ENCODE measurements around the gene AGTPBP1. TPM values are rescaled to one million over a fixed set of nuclear protein-coding genes. Genes with fewer than 3 reads are reported as not detected.

Gene AGTPBP1
- total RNA-seq, 1 donor from 2014 or later = 25.1 TPM

GRCh38 chr9:85533538-85533937, 208.2 kb downstream of the AGTPBP1 start:
- H3K4me3 Mint-ChIP-seq (ENCODE audit: unreplicated experiment) = no peak overlapping the region
- H3K27me3 Mint-ChIP-seq (ENCODE audit: low read depth) = no peaks in the 10 kb centered on the region
- DNase-seq (ENCODE audit: low spot score) = no peak
- no peaks in the 10 kb centered on the region for H3K9me3 Mint-ChIP-seq (ENCODE audit: low read depth)
- no peaks in the 10 kb centered on the region for H3K36me3 Mint-ChIP-seq (ENCODE audit: low read depth)
- H3K4me1 Mint-ChIP-seq (ENCODE audit: low read depth) = peaks cover 18% of the 10 kb centered on the region
- no peak overlapping the region for H3K27ac Mint-ChIP-seq (ENCODE audit: unreplicated experiment)
- no peak for TF ChIP-seq CTCF (IDR thresholded peaks at IDR 0.05)

- H3K27ac Mint-ChIP-seq (ENCODE audit: unreplicated experiment) = no peak overlapping the region
- H3K36me3 Mint-ChIP-seq (ENCODE audit: low read depth) = no peaks in the 10 kb centered on the region
- H3K4me3 Mint-ChIP-seq (ENCODE audit: unreplicated experiment) = no peak overlapping the region
- TF ChIP-seq CTCF (IDR thresholded peaks at IDR 0.05) = no peak
- no peaks in the 10 kb centered on the region for H3K9me3 Mint-ChIP-seq (ENCODE audit: low read depth)
- peaks cover 3% of the 10 kb centered on the region for H3K27me3 Mint-ChIP-seq (ENCODE audit: low read depth)
- no peak for DNase-seq (ENCODE audit: low spot score)
- H3K4me1 Mint-ChIP-seq (ENCODE audit: low read depth) = peaks cover 3% of the 10 kb centered on the region
Observed at GRCh38 chr9:85530721-85531120, 211.0 kb downstream of the AGTPBP1 start.

- no peak for TF ChIP-seq CTCF (IDR thresholded peaks at IDR 0.05)
- no peak for DNase-seq (ENCODE audit: low spot score)
- H3K36me3 Mint-ChIP-seq (ENCODE audit: low read depth) = no peaks in the 10 kb centered on the region
- H3K4me1 Mint-ChIP-seq (ENCODE audit: low read depth) = no peaks in the 10 kb centered on the region
- peaks cover 17% of the 10 kb centered on the region for H3K27me3 Mint-ChIP-seq (ENCODE audit: low read depth)
- H3K9me3 Mint-ChIP-seq (ENCODE audit: low read depth) = no peaks in the 10 kb centered on the region
- H3K4me3 Mint-ChIP-seq (ENCODE audit: unreplicated experiment) = no peak overlapping the region
- no peak overlapping the region for H3K27ac Mint-ChIP-seq (ENCODE audit: unreplicated experiment)
Observed at GRCh38 chr9:85528607-85529006, 213.1 kb downstream of the AGTPBP1 start.

- H3K27me3 Mint-ChIP-seq (ENCODE audit: low read depth) = peaks cover 17% of the 10 kb centered on the region
- no peaks in the 10 kb centered on the region for H3K36me3 Mint-ChIP-seq (ENCODE audit: low read depth)
- no peak for TF ChIP-seq CTCF (IDR thresholded peaks at IDR 0.05)
- H3K9me3 Mint-ChIP-seq (ENCODE audit: low read depth) = no peaks in the 10 kb centered on the region
- no peak overlapping the region for H3K4me3 Mint-ChIP-seq (ENCODE audit: unreplicated experiment)
- no peaks in the 10 kb centered on the region for H3K4me1 Mint-ChIP-seq (ENCODE audit: low read depth)
- no peak overlapping the region for H3K27ac Mint-ChIP-seq (ENCODE audit: unreplicated experiment)
- DNase-seq (ENCODE audit: low spot score) = no peak
Observed at GRCh38 chr9:85528142-85528541, 213.6 kb downstream of the AGTPBP1 start.

GRCh38 chr9:85527331-85528020, 214.3 kb downstream of the AGTPBP1 start:
- DNase-seq (ENCODE audit: low spot score) = no peak
- peaks cover under 1% of the 10 kb centered on the region for H3K4me1 Mint-ChIP-seq (ENCODE audit: low read depth)
- no peaks in the 10 kb centered on the region for H3K9me3 Mint-ChIP-seq (ENCODE audit: low read depth)
- H3K4me3 Mint-ChIP-seq (ENCODE audit: unreplicated experiment) = no peak overlapping the region
- H3K27ac Mint-ChIP-seq (ENCODE audit: unreplicated experiment) = no peak overlapping the region
- peaks cover 17% of the 10 kb centered on the region for H3K27me3 Mint-ChIP-seq (ENCODE audit: low read depth)
- no peaks in the 10 kb centered on the region for H3K36me3 Mint-ChIP-seq (ENCODE audit: low read depth)
- TF ChIP-seq CTCF (IDR thresholded peaks at IDR 0.05) = no peak

All from chondrocyte (in vitro differentiated cells).